Measurements from ENCODE around the gene AFAP1L2. TPM values are rescaled to one million over a fixed set of nuclear protein-coding genes. Genes with fewer than 3 reads are reported as not detected.

The AFAP1L2 gene
- 1 to 10 TPM; 4.5 to 7.9 TPM for total RNA-seq
- long read RNA-seq, donor 1, partial matches to known transcripts, result 1 of 3 reads
- long read RNA-seq, donor 1, other reads (novel, unspliced or antisense), result 2 of 3 reads
- long read RNA-seq, donor 2, partial matches to known transcripts, result 4 of 13 reads
- long read RNA-seq, donor 2, other reads (novel, unspliced or antisense), result 8 of 13 reads

- DNase-seq (ENCODE audit: low spot score), result no peak
- intact Hi-C loops (cut with DNase I), result no loop called here
Observed at GRCh38 chr10:114404171-114405010, at the start of gene AFAP1L2. TSS of gene AFAP1L2 (minus strand) at chr10:114404502. CDS start at chr10:114404455, 47 bp downstream.

DNA sequence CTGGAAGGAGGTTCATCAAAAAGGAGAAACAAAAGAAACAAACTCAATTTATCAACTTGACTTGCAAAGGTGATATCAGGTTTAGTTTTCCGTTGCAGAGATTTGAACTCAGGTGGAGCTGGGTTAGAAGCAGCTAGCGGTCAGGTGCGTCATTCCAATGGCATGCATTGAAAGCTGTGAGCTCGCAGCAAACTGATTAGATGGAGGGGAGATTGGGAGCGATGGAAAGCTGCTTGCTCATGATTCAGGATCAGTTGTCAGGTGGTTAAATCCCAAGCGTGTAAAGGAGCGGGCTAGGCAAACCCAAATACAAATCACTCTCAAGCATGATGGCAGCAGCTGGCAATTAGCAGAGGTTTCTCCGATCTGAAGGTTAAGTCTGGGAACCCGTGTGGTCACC, 49.3 kb upstream of the AFAP1L2 start:
- DNase-seq (ENCODE audit: low spot score), result no peak
- intact Hi-C loops (cut with DNase I), result no loop called here

GRCh38 chr10:114448897-114449296, 44.6 kb upstream of the AFAP1L2 start:
- DNase-seq (ENCODE audit: low spot score), result no peak
- intact Hi-C loops (cut with DNase I), result no loop called here

GRCh38 chr10:114445332-114445731, 41.0 kb upstream of the AFAP1L2 start:
- no peak for DNase-seq (ENCODE audit: low spot score)
- intact Hi-C loops (cut with DNase I), result no loop called here

- no peak for DNase-seq (ENCODE audit: low spot score)
- intact Hi-C loops (cut with DNase I), result no loop called here
Observed at GRCh38 chr10:114444819-114445218, 40.5 kb upstream of the AFAP1L2 start.

GRCh38 chr10:114442091-114442630, 37.9 kb upstream of the AFAP1L2 start:
- DNase-seq (ENCODE audit: low spot score), result no peak
- intact Hi-C loops (cut with DNase I), result no loop called here

GRCh38 chr10:114441107-114441506, 36.8 kb upstream of the AFAP1L2 start:
- DNase-seq (ENCODE audit: low spot score), result no peak
- intact Hi-C loops (cut with DNase I), result no loop called here

DNA sequence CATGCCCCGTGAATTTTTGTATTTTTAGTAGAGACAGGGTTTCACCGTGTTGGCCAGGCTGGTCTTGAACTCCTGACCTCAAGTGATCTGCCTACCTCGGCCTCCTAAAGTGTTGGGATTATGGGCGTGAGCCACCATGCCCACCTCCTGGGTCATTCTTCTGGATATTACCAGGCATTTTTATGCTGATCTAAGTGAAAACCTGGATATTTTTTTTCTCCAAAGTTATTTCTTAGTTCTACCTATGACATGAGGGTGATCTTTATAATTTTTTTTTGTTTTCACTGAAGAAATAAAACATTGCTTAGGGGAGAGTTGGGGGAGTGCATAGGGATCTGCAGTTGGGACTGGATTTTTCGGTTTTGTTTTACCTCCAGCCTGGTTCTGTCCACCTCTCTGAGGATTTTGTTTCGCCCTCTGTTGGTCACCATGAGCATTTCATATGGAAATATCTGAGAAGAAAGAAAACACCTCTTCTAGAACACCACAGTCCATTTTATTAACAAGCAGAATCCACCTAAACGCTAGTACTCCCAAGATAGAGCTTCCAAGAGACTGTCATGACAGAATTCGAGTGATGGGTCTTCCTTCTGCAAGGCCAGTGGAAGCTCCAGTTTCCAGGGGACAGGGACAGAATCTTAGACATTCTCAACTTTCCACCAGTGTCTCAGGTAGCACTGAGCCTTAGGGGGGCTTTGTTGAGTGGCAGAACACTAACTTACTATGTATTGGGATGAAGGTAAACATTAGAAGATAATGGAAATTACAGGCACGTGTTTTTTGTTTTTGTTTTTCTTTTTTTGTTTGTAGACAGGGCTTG, 33.4 kb upstream of the AFAP1L2 start:
- intact Hi-C loops (cut with DNase I), result loop anchor here (10.0 kb wide), 1 partner anchor 133 kb away; no protein-coding TSS in a partner anchor
- no peak for DNase-seq (ENCODE audit: low spot score)

DNA sequence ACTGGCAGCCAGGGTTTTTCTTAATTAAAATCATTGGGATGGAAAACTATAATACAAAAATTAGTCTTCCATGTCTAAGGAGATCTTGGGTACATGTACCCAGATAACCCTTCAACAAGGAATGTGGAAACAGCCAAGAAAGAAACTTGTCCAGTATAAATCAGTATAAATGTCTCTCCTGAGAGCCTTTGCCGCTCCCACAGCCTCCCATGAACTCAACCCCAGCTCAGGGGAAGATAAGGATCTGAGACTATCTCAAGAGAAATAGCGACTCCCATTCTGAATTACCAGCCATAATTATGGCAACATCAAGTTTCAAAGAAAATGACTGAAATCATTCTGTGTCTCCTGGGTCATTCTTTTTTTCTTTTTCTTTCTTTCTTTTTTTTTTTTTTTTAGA, 32.6 kb upstream of the AFAP1L2 start:
- intact Hi-C loops (cut with DNase I), result loop anchor here (10.0 kb wide), 1 partner anchor 132 kb away; no protein-coding TSS in a partner anchor
- no peak for DNase-seq (ENCODE audit: low spot score)

- intact Hi-C loops (cut with DNase I), result loop anchor here (10.0 kb wide), 1 partner anchor 128 kb away; no protein-coding TSS in a partner anchor
Observed at GRCh38 chr10:114432566-114433093, 28.3 kb upstream of the AFAP1L2 start.

GRCh38 chr10:114431414-114432135, 27.3 kb upstream of the AFAP1L2 start:
- no peak for DNase-seq (ENCODE audit: low spot score)
- intact Hi-C loops (cut with DNase I), result loop anchor here (10.0 kb wide), 1 partner anchor 127 kb away; no protein-coding TSS in a partner anchor

More at GRCh38 chr10:114432566-114433093, 28.3 kb upstream of the AFAP1L2 start:
- DNase-seq (ENCODE audit: low spot score), result no peak

- intact Hi-C loops (cut with DNase I), result loop anchor here (10.0 kb wide), 1 partner anchor 126 kb away; no protein-coding TSS in a partner anchor
- DNase-seq (ENCODE audit: low spot score), result no peak
Observed at GRCh38 chr10:114430688-114431413, 26.5 kb upstream of the AFAP1L2 start.

- no peak for DNase-seq (ENCODE audit: low spot score)
- intact Hi-C loops (cut with DNase I), result loop anchor here (10.0 kb wide), 1 partner anchor 125 kb away; no protein-coding TSS in a partner anchor
Observed at GRCh38 chr10:114429581-114430335, 25.5 kb upstream of the AFAP1L2 start.

DNA sequence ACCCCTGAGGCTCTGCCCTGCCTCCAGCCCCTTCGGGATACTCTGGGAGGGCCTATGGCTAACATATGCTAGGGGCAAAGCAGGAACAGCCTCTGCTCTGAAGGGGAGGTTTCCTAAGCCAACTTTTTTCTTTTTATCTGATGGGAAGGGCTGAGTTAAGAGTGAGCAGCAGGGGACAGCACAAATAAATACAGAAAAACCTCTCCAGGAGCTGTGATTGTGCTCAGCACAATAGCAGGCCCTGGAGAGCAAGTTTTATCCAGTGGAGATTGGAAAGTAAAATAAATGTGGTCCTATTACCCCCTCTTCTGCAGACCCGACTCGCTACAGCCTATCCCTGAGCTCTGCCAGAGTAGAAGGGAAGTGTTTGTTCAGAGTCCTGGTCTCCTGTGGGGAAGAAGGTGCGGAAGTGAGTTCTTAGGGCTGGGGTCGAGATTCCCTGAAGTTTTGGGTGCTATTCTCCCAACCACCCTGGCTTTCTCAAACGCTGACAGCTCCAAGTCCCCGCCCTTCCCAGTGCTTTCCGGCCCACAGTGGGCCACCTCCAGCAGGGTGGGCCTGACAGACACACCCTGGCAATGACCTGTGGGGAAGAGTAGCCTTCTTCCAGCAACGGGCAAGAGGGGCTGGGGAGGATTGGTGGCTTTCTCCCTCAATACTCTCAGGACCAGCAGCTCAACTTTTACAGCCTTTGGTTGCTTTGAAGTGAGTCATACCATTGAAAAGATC, 23.0 kb upstream of the AFAP1L2 start:
- intact Hi-C loops (cut with DNase I), result no loop called here
- no peak for DNase-seq (ENCODE audit: low spot score)

DNA sequence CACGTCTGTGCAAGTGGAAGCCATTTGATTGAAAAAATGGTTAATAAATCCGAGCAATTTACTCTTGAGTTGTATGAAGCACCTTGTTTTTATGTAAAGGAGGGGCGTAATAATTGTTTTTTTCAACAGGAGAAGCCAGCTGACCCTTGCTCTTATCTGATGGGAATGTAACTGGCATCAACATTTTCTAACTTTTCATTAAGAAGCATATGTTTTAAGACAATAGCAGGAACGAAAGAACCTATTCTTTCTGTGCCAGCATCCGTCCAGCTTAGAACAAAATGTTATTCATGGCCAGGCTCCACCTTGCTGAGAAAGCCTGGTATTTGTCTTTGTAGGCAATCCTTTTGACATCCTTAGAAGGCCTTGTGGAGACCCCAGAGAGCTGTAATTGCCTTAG, 22.2 kb upstream of the AFAP1L2 start:
- no peak for DNase-seq (ENCODE audit: low spot score)
- intact Hi-C loops (cut with DNase I), result no loop called here

DNA sequence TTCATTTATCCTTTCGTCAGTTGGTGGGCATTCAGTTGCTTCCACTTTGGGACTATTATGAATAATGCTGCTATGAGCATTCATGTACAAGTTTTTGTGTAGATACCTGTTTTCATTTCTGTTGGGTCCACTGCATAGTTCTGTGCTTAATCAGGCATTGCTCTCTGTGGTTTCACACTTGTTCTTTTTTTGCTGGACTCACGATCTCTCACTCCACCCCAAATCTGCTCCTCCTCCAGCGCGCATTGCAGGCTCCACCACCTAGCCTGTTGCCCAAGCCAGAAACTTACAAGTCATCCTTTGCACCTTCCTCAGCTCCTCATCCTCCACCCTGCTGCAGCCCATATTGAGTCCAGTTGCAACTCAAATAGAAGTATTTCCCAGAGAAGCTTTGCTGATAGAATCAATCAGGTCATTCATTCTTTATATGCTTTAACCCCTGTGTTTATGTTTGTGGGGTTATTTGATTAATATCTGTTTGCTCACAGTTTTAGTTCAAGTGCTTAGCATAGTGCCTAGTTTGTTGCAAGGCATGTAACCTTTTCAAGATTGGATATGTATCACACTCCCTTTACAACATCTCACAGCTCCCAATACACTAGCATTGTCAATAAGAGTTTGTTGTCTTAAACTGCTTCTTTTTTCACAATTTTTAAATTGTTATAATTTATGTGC, 16.6 kb upstream of the AFAP1L2 start:
- intact Hi-C loops (cut with DNase I), result no loop called here
- DNase-seq (ENCODE audit: low spot score), result no peak
